Hepatocyte (in vitro differentiated cells): ENCODE measurements around the gene FCHO2.

Source experiments
- CTCF ChIP-seq: fragments of 200-600 bp; sonication (generic); IDR thresholded peaks from 2 replicates; pipeline ENCODE4 v1.5.1; 2016; ENCODE audit warnings: antibody characterized with exemption, mild to moderate bottlenecking; ENCODE audit not compliant: poor library complexity
- EZH2phosphoT487 ChIP-seq: fragments of 200-600 bp; sonication (generic); IDR thresholded peaks from one replicate; pipeline ENCODE4 v1.6.1; 2018; ENCODE audit warnings: antibody characterized with exemption, mild to moderate bottlenecking, low read depth, moderate library complexity; ENCODE audit not compliant: unreplicated experiment, severe bottlenecking

- TF ChIP-seq CTCF (no peak), EZH2phosphoT487 (no peak)
These were observed 63.9 kb downstream of the FCHO2 start for GRCh38 chr5:73019766-73020165.
